ENCODE results near the gene SND1. TPM values are rescaled to one million over a fixed set of nuclear protein-coding genes. Genes with fewer than 3 reads are reported as not detected.

SND1 gene
- total RNA-seq, 4 donors from 2014 or later: 55.5 to 305 (median 80.1) TPM

- no peak overlapping the region for H3K27ac ChIP-seq
- TF ChIP-seq CTCF (IDR thresholded peaks at IDR 0.05) (no peak), POLR2A (IDR thresholded peaks at IDR 0.05) (no peak)
- no peaks in the 10 kb centered on the region for H3K36me3 ChIP-seq
- peaks cover 0 to 26% (median 5%) of the 10 kb centered on the region in 4 donors for H3K4me1 ChIP-seq
- no peaks in the 10 kb centered on the region for H3K9me3 ChIP-seq
- DNase-seq: peak in 2 of 3 donors; percentile 3 to 5
- H3K27me3 ChIP-seq: no peaks in the 10 kb centered on the region
- H3K4me3 ChIP-seq: no peak overlapping the region
These were observed 463.4 kb downstream of the SND1 start for GRCh38 chr7:128115336-128115820.

GRCh38 chr7:128115821-128116723, 464.1 kb downstream of the SND1 start:
- DNase-seq: peak in 1 of 3 donors; percentile 40

GRCh38 chr7:128116740-128117139, 464.7 kb downstream of the SND1 start:
- Histone ChIP-seq H3K27me3 (no peaks in the 10 kb centered on the region), H3K4me3 (no peak overlapping the region), H3K9me3 (no peaks in the 10 kb centered on the region), H3K36me3 (no peaks in the 10 kb centered on the region), H3K4me1 (peaks cover 0 to 14% (median 0%) of the 10 kb centered on the region in 4 donors), H3K27ac (no peak overlapping the region)
- TF ChIP-seq CTCF (IDR thresholded peaks at IDR 0.05) (no peak), POLR2A (IDR thresholded peaks at IDR 0.05) (no peak)
- DNase-seq: peak in 1 of 3 donors; percentile 28

More at GRCh38 chr7:128115821-128116723, 464.1 kb downstream of the SND1 start:
- peaks cover 0 to 21% (median 3%) of the 10 kb centered on the region in 4 donors for H3K4me1 ChIP-seq
- no peaks in the 10 kb centered on the region for H3K36me3 ChIP-seq
- no peaks in the 10 kb centered on the region for H3K9me3 ChIP-seq
- TF ChIP-seq CTCF (IDR thresholded peaks at IDR 0.05) (no peak), POLR2A (IDR thresholded peaks at IDR 0.05) (no peak)
- H3K27me3 ChIP-seq: no peaks in the 10 kb centered on the region
- no peak overlapping the region for H3K4me3 ChIP-seq
- no peak overlapping the region for H3K27ac ChIP-seq

GRCh38 chr7:128117691-128118090, 465.7 kb downstream of the SND1 start:
- DNase-seq: peak in 2 of 3 donors; percentile 58 to 61
- peaks cover 0 to 5% (median 0%) of the 10 kb centered on the region in 4 donors for H3K4me1 ChIP-seq
- no peak overlapping the region for H3K4me3 ChIP-seq
- TF ChIP-seq POLR2A (IDR thresholded peaks at IDR 0.05): no peak
- TF ChIP-seq CTCF (IDR thresholded peaks at IDR 0.05): no peak
- no peaks in the 10 kb centered on the region for H3K27me3 ChIP-seq
- no peaks in the 10 kb centered on the region for H3K36me3 ChIP-seq
- H3K27ac ChIP-seq: no peak overlapping the region
- no peaks in the 10 kb centered on the region for H3K9me3 ChIP-seq

- no peaks in the 10 kb centered on the region for H3K4me1 ChIP-seq
- DNase-seq: no peak
- H3K9me3 ChIP-seq: no peaks in the 10 kb centered on the region
- H3K27ac ChIP-seq: no peak overlapping the region
- H3K36me3 ChIP-seq: no peaks in the 10 kb centered on the region
- no peak overlapping the region for H3K4me3 ChIP-seq
- H3K27me3 ChIP-seq: no peaks in the 10 kb centered on the region
- TF ChIP-seq CTCF (IDR thresholded peaks at IDR 0.05): no peak
- no peak for TF ChIP-seq POLR2A (IDR thresholded peaks at IDR 0.05)
These were observed 467.0 kb downstream of the SND1 start for GRCh38 chr7:128119036-128119435.
